GM12878 (cell line): ENCODE results near the gene MYOCD. TPM values are rescaled to one million over a fixed set of nuclear protein-coding genes. Genes with fewer than 3 reads are reported as not detected.

ENCODE experiments used
- ATAC-seq: fragments of 200-7000 bp; cut with Tn5 transposase; 3 replicates; pipeline ENCODE4 v1.9.1; 2020; ENCODE audit warnings: mild to moderate bottlenecking, moderate library complexity
- BruUV-seq: library from RNA; stranded (reverse); fragments of 400-500 nt; replicated peaks from 2 replicates; lab custom pipeline; 2021; lab: Mats Ljungman, UMichigan
- CTCF ChIA-PET: fragments of 300-600 bp; sonication (Branson Sonifier 250); formaldehyde crosslinking; extraction: SDS; loops from one replicate; lab custom pipeline; 2021; ENCODE audit warnings: inconsistent platforms; lab: Yijun Ruan, JAX
- POLR2A ChIA-PET: fragments of 350-600 bp; formaldehyde crosslinking; extraction: SDS; loops from one replicate; lab custom pipeline; 2021; ENCODE audit warnings: inconsistent platforms; lab: Charles Lee
- RAD21 ChIA-PET: fragments of 300-600 bp; sonication (Branson Sonifier 250); formaldehyde crosslinking; loops from one replicate; lab custom pipeline; 2023; ENCODE audit warnings: antibody characterized with exemption; ENCODE audit not compliant: unreplicated experiment; lab: Charles Lee
- SMC1A ChIA-PET: fragments of 300-600 bp; sonication (Branson Sonifier 250); formaldehyde crosslinking; loops from one replicate; lab custom pipeline; 2023; ENCODE audit not compliant: unreplicated experiment, uncharacterized antibody; lab: Charles Lee
- DNase-seq: peaks from one replicate; pipeline ENCODE4 v3.0.0-alpha.2; 2011; ENCODE audit warnings: low read depth, low spot score
- FAIRE-seq: peaks from 3 replicates; lab custom pipeline; 2011; peaks lifted over from hg19 to GRCh38; lab: Jason Lieb, UNC
- H2AFZ ChIP-seq: 2 replicates; pipeline ENCODE4 v1.6.0; 2011; ENCODE audit warnings: low read depth, low read length, control low read depth; ENCODE audit not compliant: control insufficient read depth
- H3K27ac ChIP-seq: 2 replicates; pipeline ENCODE4 v1.5.1; 2011; ENCODE audit warnings: control low read depth; ENCODE audit not compliant: control insufficient read depth, insufficient read depth
- H3K27me3 ChIP-seq, 2 experiments: replicated peaks in 1 of 2; 2 replicates each; pipeline versions ENCODE4 v1.6.0 to v1.6.1; 2011; ENCODE audit warnings: low read length in 1 of 2; ENCODE audit not compliant: control insufficient read depth in 2 of 2, insufficient read depth in 2 of 2
- H3K36me3 ChIP-seq, 2 experiments: 2 replicates each; pipeline ENCODE4 v1.5.1; 2011; ENCODE audit warnings: low read length in 1 of 2; ENCODE audit not compliant: control insufficient read depth in 2 of 2, insufficient read depth in 2 of 2
- H3K4me1 ChIP-seq: 2 replicates; pipeline ENCODE4 v1.6.1; 2011; ENCODE audit warnings: mild to moderate bottlenecking, low read length, moderate library complexity, mixed read lengths; ENCODE audit not compliant: control insufficient read depth, insufficient read depth
- H3K4me2 ChIP-seq: 2 replicates; pipeline ENCODE4 v1.6.0; 2011; ENCODE audit warnings: control low read depth; ENCODE audit not compliant: control insufficient read depth, insufficient read depth
- H3K4me3 ChIP-seq: fragments of 200-600 bp; sonication (generic); 2 replicates; pipeline ENCODE4 v1.5.1; 2016
- H3K79me2 ChIP-seq: 2 replicates; pipeline ENCODE4 v1.6.0; 2011; ENCODE audit warnings: low read length; ENCODE audit not compliant: control insufficient read depth, insufficient read depth
- H3K9ac ChIP-seq: 2 replicates; pipeline ENCODE4 v1.8.0; 2011; ENCODE audit warnings: low read length, control low read depth, mixed read lengths; ENCODE audit not compliant: control insufficient read depth, insufficient read depth
- H3K9me3 ChIP-seq: replicated peaks from 3 replicates; pipeline ENCODE4 v1.5.1; 2011; ENCODE audit warnings: mild to moderate bottlenecking, low read length; ENCODE audit not compliant: control insufficient read depth, insufficient read depth
- H4K20me1 ChIP-seq: 2 replicates; pipeline ENCODE4 v1.6.0; 2011; ENCODE audit not compliant: control insufficient read depth, insufficient read depth
- EGR1 ChIP-seq, 2 experiments: IDR thresholded peaks; 1 replicate in 1 of 2; 2 replicates in 1 of 2; pipeline ENCODE4 v1.6.1; 2011 to 2012; ENCODE audit warnings: low read depth in 2 of 2, low read length in 2 of 2, borderline replicate concordance in 1 of 2, mild to moderate bottlenecking in 1 of 2, moderate library complexity in 1 of 2
- IKZF2 ChIP-seq, 2 experiments: fragments of 450-650 bp; IDR thresholded peaks; 2 replicates each; pipeline ENCODE4 v1.6.1; 2017; ENCODE audit warnings: mild to moderate bottlenecking in 2 of 2, moderate library complexity in 2 of 2
- NRF1 ChIP-seq: conservative IDR thresholded peaks from 2 replicates; pipeline ENCODE4 v1.6.1; 2011; ENCODE audit warnings: mild to moderate bottlenecking, low read depth, low read length, improper control_type of control experiment
- SRF ChIP-seq, 2 experiments: IDR thresholded peaks; 2 replicates each; pipeline ENCODE4 v1.6.1; 2011; ENCODE audit warnings: low read depth in 2 of 2, low read length in 2 of 2, mild to moderate bottlenecking in 1 of 2, moderate library complexity in 1 of 2
- WGBS: methylation state at CpG from one replicate; pipeline ENCODE4 v1.1.6; 2016; ENCODE audit warnings: low lambda C conversion rate; ENCODE audit not compliant: insufficient replicate concordance, insufficient coverage; ENCODE audit errors: missing lambda C conversion rate; 5-methylcytosine and 5-hydroxymethylcytosine counted together
- in situ Hi-C: fragments of 300-500 bp; cut with MboI; formaldehyde crosslinking; loops from 9 replicates; pipeline ENCODE4 v1.14.3; 2018; ENCODE audit warnings: mixed read lengths
- intact Hi-C: fragments of 100-400 bp; cut with micrococcal nuclease; formaldehyde crosslinking; loops from one replicate; pipeline ENCODE4 v1.14.2; 2022; ENCODE audit not compliant: unreplicated experiment
- polyA plus RNA-seq, 11 experiments: library from polyadenylated mRNA; depleted of rRNA in 4 of 11; unstranded in 6 of 11; stranded (reverse) in 5 of 11; fragments of >200 nt; fragmentation: Nextera tagmentation in 4 of 11; fragmentation: Illumina TruSeq in 1 of 11; extraction: Ambion mirVana in 4 of 11; extraction: Trizol in 1 of 11; gene quantifications; 1 replicate in 1 of 11; 2 replicates in 10 of 11; pipeline versions ENCODE4 v1.2.1 to v1.2.3, GENCODE V29; 2011 to 2016; ENCODE audit warnings: inconsistent platforms in 2 of 11, missing spikeins in 2 of 11, low read depth in 1 of 11
- total RNA-seq, 4 experiments: library from RNA; depleted of rRNA in 3 of 4; stranded (reverse); fragments of >200 nt in 3 of 4; fragmentation: Illumina TruSeq in 1 of 4; extraction: Trizol in 1 of 4; gene quantifications; 2 replicates each; pipeline versions ENCODE4 v1.2.1 to v1.2.3, GENCODE V29; 2013 to 2021
- TF ChIP-seq, protein P1 (sequence below): IDR thresholded peaks from 2 replicates; pipeline ENCODE4 v1.6.1; 2012; ENCODE audit warnings: improper control_type of control experiment, low read depth, low read length; ENCODE audit not compliant: insufficient replicate concordance
- TF ChIP-seq, protein P2 (sequence below): IDR thresholded peaks from 2 replicates; pipeline ENCODE4 v1.6.1; 2012; ENCODE audit warnings: low read depth, low read length, improper control_type of control experiment

Gene MYOCD
- total and polyA plus RNA-seq, 10 of the 15 experiments (the other 5 are each of a cell fraction or from before 2014, with no cell fraction given): not detected

GRCh38 chr17:12646761-12647422, 18.8 kb upstream of the MYOCD start (continued):
- TF ChIP-seq, protein P1, sequence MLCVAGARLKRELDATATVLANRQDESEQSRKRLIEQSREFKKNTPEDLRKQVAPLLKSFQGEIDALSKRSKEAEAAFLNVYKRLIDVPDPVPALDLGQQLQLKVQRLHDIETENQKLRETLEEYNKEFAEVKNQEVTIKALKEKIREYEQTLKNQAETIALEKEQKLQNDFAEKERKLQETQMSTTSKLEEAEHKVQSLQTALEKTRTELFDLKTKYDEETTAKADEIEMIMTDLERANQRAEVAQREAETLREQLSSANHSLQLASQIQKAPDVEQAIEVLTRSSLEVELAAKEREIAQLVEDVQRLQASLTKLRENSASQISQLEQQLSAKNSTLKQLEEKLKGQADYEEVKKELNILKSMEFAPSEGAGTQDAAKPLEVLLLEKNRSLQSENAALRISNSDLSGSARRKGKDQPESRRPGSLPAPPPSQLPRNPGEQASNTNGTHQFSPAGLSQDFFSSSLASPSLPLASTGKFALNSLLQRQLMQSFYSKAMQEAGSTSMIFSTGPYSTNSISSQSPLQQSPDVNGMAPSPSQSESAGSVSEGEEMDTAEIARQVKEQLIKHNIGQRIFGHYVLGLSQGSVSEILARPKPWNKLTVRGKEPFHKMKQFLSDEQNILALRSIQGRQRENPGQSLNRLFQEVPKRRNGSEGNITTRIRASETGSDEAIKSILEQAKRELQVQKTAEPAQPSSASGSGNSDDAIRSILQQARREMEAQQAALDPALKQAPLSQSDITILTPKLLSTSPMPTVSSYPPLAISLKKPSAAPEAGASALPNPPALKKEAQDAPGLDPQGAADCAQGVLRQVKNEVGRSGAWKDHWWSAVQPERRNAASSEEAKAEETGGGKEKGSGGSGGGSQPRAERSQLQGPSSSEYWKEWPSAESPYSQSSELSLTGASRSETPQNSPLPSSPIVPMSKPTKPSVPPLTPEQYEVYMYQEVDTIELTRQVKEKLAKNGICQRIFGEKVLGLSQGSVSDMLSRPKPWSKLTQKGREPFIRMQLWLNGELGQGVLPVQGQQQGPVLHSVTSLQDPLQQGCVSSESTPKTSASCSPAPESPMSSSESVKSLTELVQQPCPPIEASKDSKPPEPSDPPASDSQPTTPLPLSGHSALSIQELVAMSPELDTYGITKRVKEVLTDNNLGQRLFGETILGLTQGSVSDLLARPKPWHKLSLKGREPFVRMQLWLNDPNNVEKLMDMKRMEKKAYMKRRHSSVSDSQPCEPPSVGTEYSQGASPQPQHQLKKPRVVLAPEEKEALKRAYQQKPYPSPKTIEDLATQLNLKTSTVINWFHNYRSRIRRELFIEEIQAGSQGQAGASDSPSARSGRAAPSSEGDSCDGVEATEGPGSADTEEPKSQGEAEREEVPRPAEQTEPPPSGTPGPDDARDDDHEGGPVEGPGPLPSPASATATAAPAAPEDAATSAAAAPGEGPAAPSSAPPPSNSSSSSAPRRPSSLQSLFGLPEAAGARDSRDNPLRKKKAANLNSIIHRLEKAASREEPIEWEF: no peak
- TF ChIP-seq NRF1: no peak
- no peak for TF ChIP-seq EGR1 (IDR thresholded peaks at IDR 0.05; ENCODE audit: borderline replicate concordance in 1 of 2, low read depth in 2 of 2, low read length in 2 of 2)

- Histone ChIP-seq H3K79me2 (no peaks in the 10 kb centered on the region), H3K27ac (no peak overlapping the region), H3K36me3 (no peaks in the 10 kb centered on the region), H2AFZ (no peak overlapping the region), H3K4me2 (no peak overlapping the region), H3K9me3 (no peaks in the 10 kb centered on the region; the same call in 2 of the 3 replicates), H3K9ac (no peak overlapping the region), H4K20me1 (no peaks in the 10 kb centered on the region), H3K4me3 (no peak overlapping the region), H3K4me1 (no peaks in the 10 kb centered on the region), H3K27me3 (no peaks in the 10 kb centered on the region; a peak in 1 of 4 replicates)
- DNase-seq (no peak), ATAC-seq (no peak), FAIRE-seq (no peak)
- TF ChIP-seq IKZF2 (IDR thresholded peaks at IDR 0.05) (no peak), SRF (IDR thresholded peaks at IDR 0.05; ENCODE audit: low read depth in 2 of 2, low read length in 2 of 2) (no peak)
- TF ChIP-seq, protein P2, sequence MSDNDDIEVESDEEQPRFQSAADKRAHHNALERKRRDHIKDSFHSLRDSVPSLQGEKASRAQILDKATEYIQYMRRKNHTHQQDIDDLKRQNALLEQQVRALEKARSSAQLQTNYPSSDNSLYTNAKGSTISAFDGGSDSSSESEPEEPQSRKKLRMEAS: no peak
- SMC1A ChIA-PET: no interaction called here
- WGBS: 58% methylated on average over 3 of the region's 3 CpGs
- CTCF ChIA-PET: no interaction called here
- no TSS peak for BruUV-seq
- RAD21 ChIA-PET: no interaction called here
- intact Hi-C loops (no loop called here), in situ Hi-C loops (no loop called here)
- POLR2A ChIA-PET: no interaction called here
Measured at GRCh38 chr17:12648498-12648897, 17.2 kb upstream of the MYOCD start.
